Hematopoietic multipotent progenitor cell treated with erythropoietin and hydrocortisone succinate and interleukin-3 and kit ligand, for 15 days (in vitro differentiated cells): ENCODE results near the gene SOCS4.
A peak's percentile ranks its signal among the peaks of the same experiment; 100 is the strongest.

Experiments
- DNase-seq: peaks from one replicate; pipeline ENCODE4 v3.0.0-alpha.2; 2015; ENCODE audit warnings: low spot score

The SOCS4 gene

GRCh38 chr14:55085060-55085660, 58.1 kb downstream of the SOCS4 start:
- no peak for DNase-seq

GRCh38 chr14:55086938-55087337, 59.9 kb downstream of the SOCS4 start:
- no peak for DNase-seq

- DNase-seq = no peak
These were observed 61.3 kb downstream of the SOCS4 start for GRCh38 chr14:55088356-55088755.

GRCh38 chr14:55092341-55092740, 65.3 kb downstream of the SOCS4 start:
- no peak for DNase-seq

- no peak for DNase-seq
These were observed 67.5 kb downstream of the SOCS4 start for GRCh38 chr14:55094292-55095157.

- peak; percentile 80 for DNase-seq
These were observed 71.0 kb downstream of the SOCS4 start for GRCh38 chr14:55097881-55098560.

- no peak for DNase-seq
These were observed 71.5 kb downstream of the SOCS4 start for GRCh38 chr14:55098561-55098898.
